ENCODE data around the gene PRSS57.

PRSS57 gene

DNA sequence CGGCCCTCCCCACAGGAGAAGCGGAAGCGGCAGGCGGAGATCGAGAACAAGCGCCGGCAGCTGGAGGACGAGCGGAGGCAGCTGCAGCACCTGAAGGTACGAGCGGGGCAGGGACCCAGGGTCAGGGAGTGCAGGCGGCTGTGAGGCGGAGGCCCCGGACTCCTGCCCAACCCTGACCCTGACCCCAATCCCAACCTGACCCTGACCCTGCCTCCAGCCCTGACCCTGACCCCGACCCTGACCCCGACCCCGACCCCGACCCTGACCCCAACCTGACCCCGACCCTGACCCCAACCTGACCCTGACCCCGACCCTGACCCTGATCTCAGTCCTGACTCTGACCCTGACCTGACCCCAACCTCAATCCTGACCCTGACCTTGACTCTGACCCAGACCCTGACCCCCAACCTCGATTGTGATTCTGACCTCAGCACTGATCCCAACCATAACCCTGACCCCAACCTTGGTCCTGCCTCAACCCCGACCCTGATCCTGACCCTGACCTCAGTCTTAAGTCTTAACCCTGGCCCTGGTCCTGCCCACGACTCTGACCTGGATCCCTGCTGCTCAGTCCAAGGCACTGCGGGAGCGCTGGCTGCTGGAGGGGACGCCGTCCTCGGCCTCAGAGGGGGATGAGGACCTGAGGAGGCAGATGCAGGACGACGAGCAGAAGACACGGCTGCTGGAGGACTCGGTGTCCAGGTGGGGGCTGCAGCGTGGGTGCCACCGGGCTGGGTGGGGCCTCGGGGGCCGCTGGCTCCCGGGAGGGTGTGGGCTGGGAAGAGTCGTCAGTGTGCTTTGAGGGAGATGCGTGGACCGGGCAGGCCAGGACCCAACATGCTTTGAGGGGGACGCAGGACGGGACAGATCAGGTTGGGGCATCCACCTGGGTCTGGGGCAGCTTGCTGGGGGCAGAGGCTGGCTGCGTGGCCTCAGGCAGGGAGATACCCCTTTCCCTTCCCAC lies 32.0 kb upstream of the PRSS57 start (continued):
- TF ChIP-seq, protein P1, sequence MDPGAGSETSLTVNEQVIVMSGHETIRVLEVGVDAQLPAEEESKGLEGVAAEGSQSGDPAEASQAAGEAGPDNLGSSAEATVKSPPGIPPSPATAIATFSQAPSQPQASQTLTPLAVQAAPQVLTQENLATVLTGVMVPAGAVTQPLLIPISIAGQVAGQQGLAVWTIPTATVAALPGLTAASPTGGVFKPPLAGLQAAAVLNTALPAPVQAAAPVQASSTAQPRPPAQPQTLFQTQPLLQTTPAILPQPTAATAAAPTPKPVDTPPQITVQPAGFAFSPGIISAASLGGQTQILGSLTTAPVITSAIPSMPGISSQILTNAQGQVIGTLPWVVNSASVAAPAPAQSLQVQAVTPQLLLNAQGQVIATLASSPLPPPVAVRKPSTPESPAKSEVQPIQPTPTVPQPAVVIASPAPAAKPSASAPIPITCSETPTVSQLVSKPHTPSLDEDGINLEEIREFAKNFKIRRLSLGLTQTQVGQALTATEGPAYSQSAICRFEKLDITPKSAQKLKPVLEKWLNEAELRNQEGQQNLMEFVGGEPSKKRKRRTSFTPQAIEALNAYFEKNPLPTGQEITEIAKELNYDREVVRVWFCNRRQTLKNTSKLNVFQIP (CRISPR knock-in tag; IDR thresholded peaks at IDR 0.05; ENCODE audit: borderline replicate concordance, low read depth), result no peak
- TF ChIP-seq ZFP3 (CRISPR knock-in tag; IDR thresholded peaks at IDR 0.05) (no peak), ZFP30 (CRISPR knock-in tag; IDR thresholded peaks at IDR 0.05) (no peak)

DNA sequence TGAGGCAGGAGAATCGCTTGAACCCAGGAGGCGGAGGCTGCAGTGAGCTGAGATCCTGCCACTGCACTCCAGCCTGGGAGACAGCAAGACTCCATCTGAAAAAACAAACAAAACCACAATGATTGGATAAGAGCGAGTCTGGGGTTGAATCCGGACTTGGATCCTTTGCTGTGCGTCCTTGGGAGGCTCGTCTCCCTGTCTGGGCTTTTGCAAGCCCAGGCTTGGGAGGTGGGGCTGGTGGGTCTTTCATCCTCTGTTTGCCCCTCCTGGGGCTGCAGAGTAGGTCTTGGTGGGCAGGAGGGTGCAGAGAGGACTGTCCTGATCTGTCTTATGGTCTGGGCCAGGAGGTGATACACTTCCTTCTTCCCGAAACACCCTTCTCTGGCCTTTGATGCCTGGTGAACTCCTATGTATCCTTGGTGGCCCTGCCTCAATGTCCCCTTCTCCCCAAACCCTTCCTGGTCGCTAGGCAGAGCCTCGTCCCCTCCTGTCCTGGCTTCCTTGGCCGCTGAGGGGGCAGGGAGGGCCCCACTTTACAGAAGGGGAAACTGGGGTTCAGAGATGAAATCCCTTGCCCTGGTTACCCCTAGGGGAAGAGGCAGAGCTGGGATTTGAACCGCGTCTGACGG lies 30.3 kb upstream of the PRSS57 start:
- ATAC-seq, result no peak
- TF ChIP-seq ZFP3 (CRISPR knock-in tag; IDR thresholded peaks at IDR 0.05), result peak; percentile 94
- TF ChIP-seq SNAI2 (CRISPR knock-in tag; IDR thresholded peaks at IDR 0.05), result no peak

DNA sequence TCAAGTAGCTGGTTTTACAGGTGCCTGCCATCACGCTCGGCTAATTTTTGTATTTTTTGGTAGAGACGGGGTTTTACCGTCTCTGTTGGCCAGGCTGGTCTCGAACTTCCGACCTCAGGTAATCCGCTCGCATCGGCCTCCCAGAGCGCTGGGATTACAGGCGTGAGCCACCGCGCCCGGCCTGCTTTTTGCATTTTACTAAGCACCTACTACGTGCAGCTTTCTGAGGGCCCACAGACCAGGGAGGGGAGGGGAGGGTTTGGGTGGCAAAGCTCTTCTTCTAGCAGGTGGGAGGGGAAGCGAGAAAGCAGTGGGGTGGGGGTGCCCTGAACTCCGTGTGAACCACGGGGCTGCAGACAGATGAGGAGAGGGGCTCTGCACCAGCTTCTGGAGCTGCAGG lies 28.5 kb upstream of the PRSS57 start:
- TF ChIP-seq ZNF8 (CRISPR knock-in tag; IDR thresholded peaks at IDR 0.05), result no peak
- TF ChIP-seq CSDC2 (CRISPR knock-in tag; IDR thresholded peaks at IDR 0.05), result no peak
- ATAC-seq, result no peak

DNA sequence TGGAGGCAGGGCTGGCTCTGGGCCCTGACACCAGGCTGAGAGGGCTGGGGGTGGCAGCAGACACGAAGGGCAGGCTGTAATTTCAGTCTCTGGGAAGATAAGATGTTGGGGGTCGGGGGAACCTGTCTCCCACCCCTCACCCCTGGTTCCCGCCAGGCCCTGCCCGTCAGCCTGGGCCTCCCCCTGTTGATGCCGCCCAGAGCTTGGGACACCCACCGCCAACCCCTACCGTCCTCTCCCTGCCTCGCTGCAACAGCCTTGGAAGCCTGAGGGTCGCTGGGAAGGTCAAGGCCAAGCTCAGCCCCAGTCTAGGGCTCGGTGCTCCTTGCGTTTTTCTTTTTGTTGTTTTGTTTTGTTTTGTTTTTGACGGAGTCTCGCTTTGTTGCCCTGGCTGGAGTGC lies 28.0 kb upstream of the PRSS57 start:
- TF ChIP-seq BACH2 (CRISPR knock-in tag; IDR thresholded peaks at IDR 0.05; ENCODE audit: borderline replicate concordance) (no peak), ISL1 (CRISPR knock-in tag; IDR thresholded peaks at IDR 0.05) (no peak)
- no peak for ATAC-seq

DNA sequence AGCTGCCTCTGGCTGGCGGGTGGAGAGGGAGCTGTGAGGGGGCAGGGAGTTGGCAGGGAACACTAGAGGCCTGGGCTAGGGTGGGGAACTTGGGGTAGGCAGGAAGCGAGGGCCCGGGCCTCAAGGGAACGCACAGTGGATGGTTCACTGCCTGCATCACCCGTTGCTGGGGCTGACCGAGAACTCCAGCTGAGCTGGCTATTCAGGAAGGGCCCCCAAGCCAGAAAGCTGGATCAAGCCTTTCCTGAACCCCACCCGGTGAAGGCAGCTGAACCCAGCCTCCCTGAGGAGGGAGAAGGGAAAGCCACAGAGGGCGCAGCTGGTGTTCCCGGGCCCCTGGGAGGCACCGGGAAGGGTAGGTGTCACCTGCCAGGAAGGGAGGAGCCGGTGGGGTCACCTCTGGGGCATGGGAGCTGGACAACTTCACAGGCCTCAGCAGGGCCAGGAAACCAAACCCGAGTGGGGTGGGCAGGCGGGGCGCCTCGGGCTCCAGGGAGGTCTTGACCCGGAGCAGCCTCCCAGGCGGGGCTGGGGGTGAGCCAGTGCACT lies 27.4 kb upstream of the PRSS57 start:
- TF ChIP-seq, protein P2, sequence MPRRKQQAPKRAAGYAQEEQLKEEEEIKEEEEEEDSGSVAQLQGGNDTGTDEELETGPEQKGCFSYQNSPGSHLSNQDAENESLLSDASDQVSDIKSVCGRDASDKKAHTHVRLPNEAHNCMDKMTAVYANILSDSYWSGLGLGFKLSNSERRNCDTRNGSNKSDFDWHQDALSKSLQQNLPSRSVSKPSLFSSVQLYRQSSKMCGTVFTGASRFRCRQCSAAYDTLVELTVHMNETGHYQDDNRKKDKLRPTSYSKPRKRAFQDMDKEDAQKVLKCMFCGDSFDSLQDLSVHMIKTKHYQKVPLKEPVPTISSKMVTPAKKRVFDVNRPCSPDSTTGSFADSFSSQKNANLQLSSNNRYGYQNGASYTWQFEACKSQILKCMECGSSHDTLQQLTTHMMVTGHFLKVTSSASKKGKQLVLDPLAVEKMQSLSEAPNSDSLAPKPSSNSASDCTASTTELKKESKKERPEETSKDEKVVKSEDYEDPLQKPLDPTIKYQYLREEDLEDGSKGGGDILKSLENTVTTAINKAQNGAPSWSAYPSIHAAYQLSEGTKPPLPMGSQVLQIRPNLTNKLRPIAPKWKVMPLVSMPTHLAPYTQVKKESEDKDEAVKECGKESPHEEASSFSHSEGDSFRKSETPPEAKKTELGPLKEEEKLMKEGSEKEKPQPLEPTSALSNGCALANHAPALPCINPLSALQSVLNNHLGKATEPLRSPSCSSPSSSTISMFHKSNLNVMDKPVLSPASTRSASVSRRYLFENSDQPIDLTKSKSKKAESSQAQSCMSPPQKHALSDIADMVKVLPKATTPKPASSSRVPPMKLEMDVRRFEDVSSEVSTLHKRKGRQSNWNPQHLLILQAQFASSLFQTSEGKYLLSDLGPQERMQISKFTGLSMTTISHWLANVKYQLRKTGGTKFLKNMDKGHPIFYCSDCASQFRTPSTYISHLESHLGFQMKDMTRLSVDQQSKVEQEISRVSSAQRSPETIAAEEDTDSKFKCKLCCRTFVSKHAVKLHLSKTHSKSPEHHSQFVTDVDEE (CRISPR knock-in tag; IDR thresholded peaks at IDR 0.05), result no peak
- TF ChIP-seq, protein P3, sequence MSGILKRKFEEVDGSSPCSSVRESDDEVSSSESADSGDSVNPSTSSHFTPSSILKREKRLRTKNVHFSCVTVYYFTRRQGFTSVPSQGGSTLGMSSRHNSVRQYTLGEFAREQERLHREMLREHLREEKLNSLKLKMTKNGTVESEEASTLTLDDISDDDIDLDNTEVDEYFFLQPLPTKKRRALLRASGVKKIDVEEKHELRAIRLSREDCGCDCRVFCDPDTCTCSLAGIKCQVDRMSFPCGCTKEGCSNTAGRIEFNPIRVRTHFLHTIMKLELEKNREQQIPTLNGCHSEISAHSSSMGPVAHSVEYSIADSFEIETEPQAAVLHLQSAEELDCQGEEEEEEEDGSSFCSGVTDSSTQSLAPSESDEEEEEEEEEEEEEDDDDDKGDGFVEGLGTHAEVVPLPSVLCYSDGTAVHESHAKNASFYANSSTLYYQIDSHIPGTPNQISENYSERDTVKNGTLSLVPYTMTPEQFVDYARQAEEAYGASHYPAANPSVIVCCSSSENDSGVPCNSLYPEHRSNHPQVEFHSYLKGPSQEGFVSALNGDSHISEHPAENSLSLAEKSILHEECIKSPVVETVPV (CRISPR knock-in tag; IDR thresholded peaks at IDR 0.05), result no peak
- TF ChIP-seq CSDC2 (CRISPR knock-in tag; IDR thresholded peaks at IDR 0.05) (no peak), TCF4 (CRISPR knock-in tag; IDR thresholded peaks at IDR 0.05; ENCODE audit: borderline replicate concordance) (no peak), ESRRG (CRISPR knock-in tag; IDR thresholded peaks at IDR 0.05) (no peak), ARNTL (CRISPR knock-in tag; IDR thresholded peaks at IDR 0.05; ENCODE audit: borderline replicate concordance, low read depth) (no peak), ISL1 (CRISPR knock-in tag; IDR thresholded peaks at IDR 0.05) (no peak), PPARA (CRISPR knock-in tag; IDR thresholded peaks at IDR 0.05; ENCODE audit: borderline replicate concordance) (no peak), GLIS3 (CRISPR knock-in tag; IDR thresholded peaks at IDR 0.05) (no peak), OSR1 (CRISPR knock-in tag; IDR thresholded peaks at IDR 0.05) (no peak), ZFP30 (CRISPR knock-in tag; IDR thresholded peaks at IDR 0.05) (no peak), TOX (CRISPR knock-in tag; IDR thresholded peaks at IDR 0.05; ENCODE audit: borderline replicate concordance) (no peak), ZNF70 (CRISPR knock-in tag; IDR thresholded peaks at IDR 0.05) (no peak), ZNF8 (CRISPR knock-in tag; IDR thresholded peaks at IDR 0.05) (no peak), BACH2 (CRISPR knock-in tag; IDR thresholded peaks at IDR 0.05; ENCODE audit: borderline replicate concordance) (no peak)
- TF ChIP-seq, protein P1 (CRISPR knock-in tag; IDR thresholded peaks at IDR 0.05; ENCODE audit: borderline replicate concordance, low read depth), result no peak
- TF ChIP-seq, protein P4, sequence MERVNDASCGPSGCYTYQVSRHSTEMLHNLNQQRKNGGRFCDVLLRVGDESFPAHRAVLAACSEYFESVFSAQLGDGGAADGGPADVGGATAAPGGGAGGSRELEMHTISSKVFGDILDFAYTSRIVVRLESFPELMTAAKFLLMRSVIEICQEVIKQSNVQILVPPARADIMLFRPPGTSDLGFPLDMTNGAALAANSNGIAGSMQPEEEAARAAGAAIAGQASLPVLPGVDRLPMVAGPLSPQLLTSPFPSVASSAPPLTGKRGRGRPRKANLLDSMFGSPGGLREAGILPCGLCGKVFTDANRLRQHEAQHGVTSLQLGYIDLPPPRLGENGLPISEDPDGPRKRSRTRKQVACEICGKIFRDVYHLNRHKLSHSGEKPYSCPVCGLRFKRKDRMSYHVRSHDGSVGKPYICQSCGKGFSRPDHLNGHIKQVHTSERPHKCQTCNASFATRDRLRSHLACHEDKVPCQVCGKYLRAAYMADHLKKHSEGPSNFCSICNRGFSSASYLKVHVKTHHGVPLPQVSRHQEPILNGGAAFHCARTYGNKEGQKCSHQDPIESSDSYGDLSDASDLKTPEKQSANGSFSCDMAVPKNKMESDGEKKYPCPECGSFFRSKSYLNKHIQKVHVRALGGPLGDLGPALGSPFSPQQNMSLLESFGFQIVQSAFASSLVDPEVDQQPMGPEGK (CRISPR knock-in tag; IDR thresholded peaks at IDR 0.05; ENCODE audit: borderline replicate concordance), result no peak
- TF ChIP-seq, protein P5, sequence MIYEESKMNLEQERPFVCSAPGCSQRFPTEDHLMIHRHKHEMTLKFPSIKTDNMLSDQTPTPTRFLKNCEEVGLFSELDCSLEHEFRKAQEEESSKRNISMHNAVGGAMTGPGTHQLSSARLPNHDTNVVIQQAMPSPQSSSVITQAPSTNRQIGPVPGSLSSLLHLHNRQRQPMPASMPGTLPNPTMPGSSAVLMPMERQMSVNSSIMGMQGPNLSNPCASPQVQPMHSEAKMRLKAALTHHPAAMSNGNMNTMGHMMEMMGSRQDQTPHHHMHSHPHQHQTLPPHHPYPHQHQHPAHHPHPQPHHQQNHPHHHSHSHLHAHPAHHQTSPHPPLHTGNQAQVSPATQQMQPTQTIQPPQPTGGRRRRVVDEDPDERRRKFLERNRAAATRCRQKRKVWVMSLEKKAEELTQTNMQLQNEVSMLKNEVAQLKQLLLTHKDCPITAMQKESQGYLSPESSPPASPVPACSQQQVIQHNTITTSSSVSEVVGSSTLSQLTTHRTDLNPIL (CRISPR knock-in tag; IDR thresholded peaks at IDR 0.05; ENCODE audit: low read depth), result no peak
- ATAC-seq, result no peak
